Osteoblast (primary cell): ENCODE results near the gene TMIGD2. TPM values are rescaled to one million over a fixed set of nuclear protein-coding genes. Genes with fewer than 3 reads are reported as not detected.

Experiments
- DNase-seq: peaks from one replicate; pipeline ENCODE4 v3.0.0; 2011; ENCODE audit warnings: low spot score, mixed read lengths; ENCODE audit not compliant: insufficient read length; ENCODE audit errors: missing footprints
- H2AFZ ChIP-seq: 2 replicates; pipeline ENCODE4 v1.6.0; 2011; ENCODE audit warnings: mild to moderate bottlenecking, low read length
- H3K27ac ChIP-seq: 2 replicates; pipeline ENCODE4 v1.5.1; 2011; ENCODE audit warnings: mild to moderate bottlenecking, low read depth, low read length, moderate library complexity
- H3K27me3 ChIP-seq: 2 replicates; pipeline ENCODE4 v1.6.0; 2012; ENCODE audit warnings: mild to moderate bottlenecking, control low read depth, inconsistent platforms, low read length, moderate library complexity; ENCODE audit not compliant: insufficient read depth
- H3K36me3 ChIP-seq: 2 replicates; pipeline ENCODE4 v1.5.1; 2011; ENCODE audit warnings: mild to moderate bottlenecking, low read length, control low read depth, moderate library complexity; ENCODE audit not compliant: insufficient read depth
- H3K4me1 ChIP-seq: 2 replicates; pipeline ENCODE4 v1.5.1; 2011; ENCODE audit warnings: mild to moderate bottlenecking, low read length, control low read depth, moderate library complexity; ENCODE audit not compliant: insufficient read depth
- H3K4me2 ChIP-seq: 2 replicates; pipeline ENCODE4 v1.6.0; 2011; ENCODE audit warnings: mild to moderate bottlenecking, low read length; ENCODE audit not compliant: insufficient read depth
- H3K4me3 ChIP-seq: fragments of 200-600 bp; sonication (generic); 3 replicates; pipeline ENCODE4 v1.5.1; 2012; ENCODE audit warnings: mild to moderate bottlenecking, low read length, inconsistent platforms; ENCODE audit not compliant: insufficient read depth
- H3K79me2 ChIP-seq: 2 replicates; pipeline ENCODE4 v1.6.0; 2012; ENCODE audit warnings: mild to moderate bottlenecking, low read length, control low read depth, inconsistent platforms; ENCODE audit not compliant: insufficient read depth
- H3K9me3 ChIP-seq: 2 replicates; pipeline ENCODE4 v1.5.1; 2011; ENCODE audit warnings: low read depth, low read length, control low read depth
- H4K20me1 ChIP-seq: 2 replicates; pipeline ENCODE4 v1.6.0; 2012; ENCODE audit warnings: mild to moderate bottlenecking, low read length, control low read depth; ENCODE audit not compliant: insufficient read depth
- CTCF ChIP-seq: IDR thresholded peaks from 2 replicates; pipeline ENCODE4 v1.5.1; 2011; ENCODE audit warnings: mild to moderate bottlenecking, low read depth, low read length, moderate library complexity; ENCODE audit errors: extremely low read depth
- total RNA-seq: library from RNA; depleted of rRNA; stranded (reverse); fragments of >200 nt; gene quantifications from 2 replicates; pipeline ENCODE4 v1.2.3, GENCODE V29; 2012

TMIGD2 gene
- total RNA-seq, 1 donor: not detected

DNA sequence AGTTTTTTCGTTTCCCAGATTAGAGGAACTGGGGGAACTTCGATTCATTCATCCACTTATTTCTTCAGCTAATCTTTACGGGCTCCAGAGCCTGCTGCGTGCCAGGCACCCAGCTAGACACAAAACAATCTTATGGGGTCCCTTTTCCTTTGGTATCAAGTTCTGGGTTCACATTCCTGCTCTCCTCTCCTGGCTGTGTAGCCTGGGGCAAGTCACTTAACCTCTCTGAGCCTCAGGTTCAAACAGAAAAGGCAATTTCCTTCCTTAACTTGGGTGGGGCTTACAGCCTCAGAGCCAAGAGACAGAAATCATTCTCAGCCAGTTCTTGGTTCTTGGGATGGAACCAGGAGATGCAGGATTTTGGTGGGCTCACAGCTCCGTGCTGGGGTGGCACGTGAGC is 17.2 kb downstream of the TMIGD2 start:
- Histone ChIP-seq H3K4me1 (no peaks in the 10 kb centered on the region), H3K4me3 (no peak overlapping the region), H3K36me3 (no peaks in the 10 kb centered on the region), H4K20me1 (no peaks in the 10 kb centered on the region), H3K27ac (no peak overlapping the region), H3K4me2 (no peak overlapping the region), H3K79me2 (no peaks in the 10 kb centered on the region), H3K9me3 (no peaks in the 10 kb centered on the region), H3K27me3 (peaks cover 18% of the 10 kb centered on the region), H2AFZ (no peak overlapping the region)
- TF ChIP-seq CTCF: no peak
- DNase-seq: peak; percentile 72

- Histone ChIP-seq H4K20me1 (no peaks in the 10 kb centered on the region), H3K27me3 (peaks cover 24% of the 10 kb centered on the region)
- peak; percentile 92 for DNase-seq
Measured at GRCh38 chr19:4284176-4284958, 17.8 kb downstream of the TMIGD2 start.

DNA sequence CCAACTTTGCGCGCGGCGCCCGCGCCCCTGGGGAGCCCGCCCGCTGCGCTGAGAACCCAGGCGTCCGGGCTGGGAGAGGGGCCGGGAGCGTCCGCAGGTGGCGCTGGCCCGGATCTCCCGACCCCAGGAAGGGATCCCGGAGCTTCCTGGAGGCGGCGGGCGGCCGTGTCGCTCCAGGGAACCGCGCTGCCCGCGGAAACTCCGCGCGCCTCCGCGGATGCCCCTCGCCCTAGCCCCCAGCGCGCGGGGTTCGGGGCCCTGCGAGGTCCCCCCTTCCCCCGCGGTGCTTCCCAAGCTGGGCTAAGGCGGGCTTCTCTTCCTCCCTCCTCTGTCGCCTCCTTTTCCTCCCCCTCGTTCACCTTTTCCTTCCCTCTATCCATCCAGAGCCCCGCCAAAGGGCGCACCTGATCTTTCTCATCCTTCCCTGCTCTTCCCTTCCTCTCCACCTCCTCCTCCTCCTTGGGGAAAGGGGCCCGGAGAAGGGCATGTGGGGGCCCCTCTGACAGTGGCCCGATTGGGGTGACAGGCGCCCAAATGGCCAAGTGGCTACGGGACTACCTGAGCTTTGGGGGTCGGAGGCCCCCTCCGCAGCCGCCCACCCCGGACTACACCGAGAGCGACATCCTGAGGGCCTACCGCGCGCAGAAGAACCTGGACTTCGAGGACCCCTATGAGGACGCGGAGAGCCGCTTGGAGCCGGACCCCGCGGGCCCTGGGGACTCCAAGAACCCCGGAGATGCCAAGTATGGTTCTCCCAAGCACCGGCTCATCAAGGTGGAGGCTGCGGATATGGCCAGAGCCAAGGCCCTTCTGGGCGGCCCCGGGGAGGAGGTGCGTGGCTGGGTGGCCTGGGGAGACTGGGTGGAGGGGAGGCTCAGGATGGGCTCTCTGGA is 22.4 kb downstream of the TMIGD2 start:
- Histone ChIP-seq H3K9me3 (no peaks in the 10 kb centered on the region), H3K36me3 (no peaks in the 10 kb centered on the region), H3K4me1 (no peaks in the 10 kb centered on the region), H3K4me3 (no peak overlapping the region), H2AFZ (no peak overlapping the region), H3K4me2 (no peak overlapping the region), H3K27me3 (peaks cover 34% of the 10 kb centered on the region), H3K27ac (no peak overlapping the region), H4K20me1 (no peaks in the 10 kb centered on the region), H3K79me2 (no peaks in the 10 kb centered on the region)
- DNase-seq: peak; percentile 88
- TF ChIP-seq CTCF: no peak

More at GRCh38 chr19:4284176-4284958, 17.8 kb downstream of the TMIGD2 start:
- no peaks in the 10 kb centered on the region for H3K36me3 ChIP-seq
- no peak overlapping the region for H3K27ac ChIP-seq
- no peak for TF ChIP-seq CTCF
- no peaks in the 10 kb centered on the region for H3K9me3 ChIP-seq
- H3K4me3 ChIP-seq: no peak overlapping the region
- no peak overlapping the region for H2AFZ ChIP-seq
- H3K79me2 ChIP-seq: no peaks in the 10 kb centered on the region
- H3K4me2 ChIP-seq: no peak overlapping the region
- no peaks in the 10 kb centered on the region for H3K4me1 ChIP-seq

DNA sequence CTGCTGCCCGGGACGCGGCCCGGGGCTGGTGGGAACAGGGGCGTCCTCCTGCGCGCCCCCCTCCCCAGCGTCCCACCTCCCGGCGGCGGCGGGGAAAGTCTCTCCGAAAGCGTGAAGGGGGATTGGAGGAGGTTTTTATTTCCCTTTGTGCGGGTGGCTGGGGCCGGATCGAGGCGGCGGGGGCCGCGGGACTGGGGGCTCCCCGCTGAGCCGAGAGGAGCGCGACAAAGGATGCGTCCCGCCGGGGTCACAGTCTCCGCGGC is 23.0 kb downstream of the TMIGD2 start:
- no peak for DNase-seq
- Histone ChIP-seq H3K4me1 (no peaks in the 10 kb centered on the region), H3K4me2 (no peak overlapping the region), H3K9me3 (no peaks in the 10 kb centered on the region), H3K79me2 (no peaks in the 10 kb centered on the region), H2AFZ (no peak overlapping the region), H4K20me1 (no peaks in the 10 kb centered on the region), H3K36me3 (no peaks in the 10 kb centered on the region), H3K27ac (no peak overlapping the region), H3K4me3 (no peak overlapping the region), H3K27me3 (peaks cover 32% of the 10 kb centered on the region)
- no peak for TF ChIP-seq CTCF
